OCI-LY3 (cell line): ENCODE results near the gene NNMT.

Experiments used
- H2AFZ ChIP-seq: fragments of 200-600, 300-600 bp; shearing (Covaris generic); 2 replicates; pipeline ENCODE4 v1.6.0; 2014; ENCODE audit warnings: antibody characterized with exemption, low read depth, low read length
- H3K27ac ChIP-seq: fragments of 200-600, 300-600 bp; sonication (generic); 2 replicates; pipeline ENCODE4 v1.5.1; 2014; ENCODE audit warnings: mild to moderate bottlenecking, low read length, moderate library complexity, mixed read lengths
- H3K27me3 ChIP-seq: fragments of 200-600, 300-600 bp; sonication (generic); 2 replicates; pipeline ENCODE4 v1.6.1; 2014; ENCODE audit warnings: low read depth, low read length, mixed read lengths
- H3K36me3 ChIP-seq: fragments of 200-600, 300-600 bp; sonication (generic); replicated peaks from 2 replicates; pipeline ENCODE3; 2014; ENCODE audit warnings: low read depth, low read length, mixed read lengths
- H3K4me1 ChIP-seq: fragments of 300-600, 200-600 bp; sonication (generic); 2 replicates; pipeline ENCODE4 v1.6.1; 2014; ENCODE audit warnings: low read length, mixed read lengths
- H3K4me2 ChIP-seq: fragments of 200-600, 300-600 bp; sonication (generic); 2 replicates; pipeline ENCODE4 v1.6.1; 2014; ENCODE audit warnings: low read length, mixed read lengths
- H3K4me3 ChIP-seq: fragments of 300-600, 200-600 bp; sonication (generic); 2 replicates; pipeline ENCODE4 v1.5.1; 2014; ENCODE audit warnings: antibody characterized with exemption, mild to moderate bottlenecking, low read length, moderate library complexity
- H3K79me2 ChIP-seq: fragments of 300-600, 200-600 bp; shearing (Covaris generic); 2 replicates; pipeline ENCODE4 v1.6.1; 2014; ENCODE audit warnings: mild to moderate bottlenecking, low read length, mixed read lengths
- H3K9ac ChIP-seq: fragments of 300-600, 200-600 bp; shearing (Covaris generic); 2 replicates; pipeline ENCODE4 v1.6.0; 2014; ENCODE audit warnings: mild to moderate bottlenecking, low read length, moderate library complexity
- H3K9me3 ChIP-seq: fragments of 200-600, 300-600 bp; shearing (Covaris generic); 2 replicates; pipeline ENCODE4 v1.6.1; 2014; ENCODE audit warnings: low read length, mixed read lengths; ENCODE audit not compliant: insufficient read depth
- H4K20me1 ChIP-seq: fragments of 200-600, 300-600 bp; sonication (generic); 2 replicates; pipeline ENCODE4 v1.6.1; 2016; ENCODE audit warnings: low read length, mixed read lengths; ENCODE audit not compliant: insufficient read depth
- EZH2phosphoT487 ChIP-seq: fragments of 200-600 bp; shearing (Covaris generic); IDR thresholded peaks from 2 replicates; pipeline ENCODE4 v1.6.1; 2018; ENCODE audit warnings: antibody characterized with exemption, mixed run types, low read depth
- TF ChIP-seq, protein P1 (sequence below): fragments of 200-600, 300-600 bp; sonication (generic); IDR thresholded peaks from 2 replicates; pipeline ENCODE4 v1.5.1; 2014; ENCODE audit warnings: antibody characterized with exemption, low read length, low read depth

The NNMT gene

DNA sequence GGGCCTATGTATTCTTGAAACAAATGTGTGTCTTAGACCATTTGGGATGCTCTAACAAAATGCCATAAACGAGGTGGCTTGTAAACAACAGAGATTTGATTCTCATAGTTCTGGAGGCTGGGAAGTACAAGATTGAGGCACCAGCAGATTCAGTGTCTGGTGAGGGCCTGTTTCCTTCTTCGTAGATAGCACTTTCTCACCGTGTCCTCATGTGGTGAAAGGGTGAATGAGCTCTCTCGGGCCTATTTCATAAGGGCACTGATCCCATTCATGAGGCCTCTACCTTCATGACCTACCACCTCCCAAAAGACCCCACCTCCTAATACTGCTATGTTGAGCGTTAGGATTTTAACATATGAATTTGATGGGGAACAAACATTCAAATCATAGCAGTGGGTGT is 6.4 kb upstream of the NNMT start:
- H3K4me1 ChIP-seq = no peaks in the 10 kb centered on the region
- no peak overlapping the region for H2AFZ ChIP-seq
- no peak overlapping the region for H3K4me3 ChIP-seq
- no peaks in the 10 kb centered on the region for H3K9me3 ChIP-seq
- H3K9ac ChIP-seq = no peak overlapping the region
- H3K27ac ChIP-seq = no peak overlapping the region
- H3K36me3 ChIP-seq = no peaks in the 10 kb centered on the region
- H3K27me3 ChIP-seq = peaks cover 32% of the 10 kb centered on the region
- H3K4me2 ChIP-seq = no peak overlapping the region
- TF ChIP-seq, protein P1, sequence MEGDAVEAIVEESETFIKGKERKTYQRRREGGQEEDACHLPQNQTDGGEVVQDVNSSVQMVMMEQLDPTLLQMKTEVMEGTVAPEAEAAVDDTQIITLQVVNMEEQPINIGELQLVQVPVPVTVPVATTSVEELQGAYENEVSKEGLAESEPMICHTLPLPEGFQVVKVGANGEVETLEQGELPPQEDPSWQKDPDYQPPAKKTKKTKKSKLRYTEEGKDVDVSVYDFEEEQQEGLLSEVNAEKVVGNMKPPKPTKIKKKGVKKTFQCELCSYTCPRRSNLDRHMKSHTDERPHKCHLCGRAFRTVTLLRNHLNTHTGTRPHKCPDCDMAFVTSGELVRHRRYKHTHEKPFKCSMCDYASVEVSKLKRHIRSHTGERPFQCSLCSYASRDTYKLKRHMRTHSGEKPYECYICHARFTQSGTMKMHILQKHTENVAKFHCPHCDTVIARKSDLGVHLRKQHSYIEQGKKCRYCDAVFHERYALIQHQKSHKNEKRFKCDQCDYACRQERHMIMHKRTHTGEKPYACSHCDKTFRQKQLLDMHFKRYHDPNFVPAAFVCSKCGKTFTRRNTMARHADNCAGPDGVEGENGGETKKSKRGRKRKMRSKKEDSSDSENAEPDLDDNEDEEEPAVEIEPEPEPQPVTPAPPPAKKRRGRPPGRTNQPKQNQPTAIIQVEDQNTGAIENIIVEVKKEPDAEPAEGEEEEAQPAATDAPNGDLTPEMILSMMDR = no peak
- TF ChIP-seq EZH2phosphoT487 = no peak
- no peaks in the 10 kb centered on the region for H4K20me1 ChIP-seq
- no peaks in the 10 kb centered on the region for H3K79me2 ChIP-seq

DNA sequence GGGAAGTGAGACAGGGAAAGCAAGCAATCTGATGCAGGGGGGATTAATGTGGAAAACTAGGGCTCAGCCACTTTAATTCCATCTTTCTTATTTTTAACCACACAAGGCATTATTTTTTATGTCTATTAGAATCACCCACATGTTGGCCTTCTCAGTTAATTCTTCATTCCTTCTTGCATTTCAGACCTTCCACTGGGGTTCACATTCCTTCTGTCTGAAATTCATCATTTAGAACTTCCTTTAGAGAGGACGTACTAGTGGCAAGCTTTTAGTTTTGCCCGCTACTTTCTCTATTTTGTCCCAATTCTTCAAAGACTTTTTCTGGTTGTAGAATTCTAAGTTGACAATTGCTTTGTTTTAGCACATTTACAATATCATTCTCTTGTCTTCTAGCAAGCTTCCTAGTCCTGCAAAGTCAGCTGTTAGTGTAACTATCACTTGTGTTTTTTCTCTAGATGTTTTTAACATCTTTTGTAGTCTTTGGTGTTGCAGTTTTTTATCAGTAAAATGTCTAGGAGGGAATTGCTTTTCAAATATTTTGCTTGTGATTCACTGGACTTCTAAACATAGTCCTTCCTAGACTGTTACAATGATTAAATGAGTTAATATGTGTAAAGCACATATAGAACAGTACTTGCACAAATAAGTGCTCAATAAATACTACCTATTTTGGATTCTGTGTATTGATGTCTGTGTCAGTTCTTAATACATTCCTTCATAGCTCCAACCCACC is 5.5 kb upstream of the NNMT start:
- Histone ChIP-seq H3K27me3 (peaks cover 36% of the 10 kb centered on the region), H3K4me1 (no peaks in the 10 kb centered on the region), H3K9me3 (no peaks in the 10 kb centered on the region), H3K4me2 (no peak overlapping the region), H3K27ac (no peak overlapping the region), H3K4me3 (no peak overlapping the region), H3K36me3 (no peaks in the 10 kb centered on the region), H3K9ac (no peak overlapping the region), H4K20me1 (no peaks in the 10 kb centered on the region), H3K79me2 (no peaks in the 10 kb centered on the region), H2AFZ (no peak overlapping the region)
- TF ChIP-seq, protein P1 = no peak
- TF ChIP-seq EZH2phosphoT487 = no peak

DNA sequence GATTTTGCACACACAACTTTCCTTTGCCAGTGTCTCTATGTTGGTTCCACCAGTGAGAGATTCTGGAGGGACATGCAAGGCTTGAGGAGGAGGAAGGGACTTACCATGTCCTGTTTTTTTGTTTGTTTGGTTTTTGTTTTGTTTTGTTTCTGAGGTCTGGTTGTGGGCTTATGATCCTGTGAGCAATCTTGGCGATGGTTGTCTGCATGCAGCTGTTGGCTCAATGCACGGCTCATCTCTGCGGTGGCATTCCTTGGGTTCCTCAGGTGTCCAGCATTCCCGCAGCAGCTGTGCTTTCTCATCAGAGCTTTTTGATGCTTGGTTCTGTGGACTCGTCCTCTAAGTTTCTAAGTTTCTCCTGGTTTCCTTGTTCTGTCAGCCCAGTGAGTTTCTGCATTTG is 4.8 kb upstream of the NNMT start:
- no peak overlapping the region for H3K27ac ChIP-seq
- H3K79me2 ChIP-seq = no peaks in the 10 kb centered on the region
- H3K9me3 ChIP-seq = no peaks in the 10 kb centered on the region
- H3K9ac ChIP-seq = no peak overlapping the region
- no peak overlapping the region for H3K4me2 ChIP-seq
- H3K4me3 ChIP-seq = no peak overlapping the region
- no peaks in the 10 kb centered on the region for H4K20me1 ChIP-seq
- no peaks in the 10 kb centered on the region for H3K36me3 ChIP-seq
- H3K27me3 ChIP-seq = peaks cover 36% of the 10 kb centered on the region
- TF ChIP-seq, protein P1 = no peak
- no peaks in the 10 kb centered on the region for H3K4me1 ChIP-seq
- H2AFZ ChIP-seq = no peak overlapping the region

DNA sequence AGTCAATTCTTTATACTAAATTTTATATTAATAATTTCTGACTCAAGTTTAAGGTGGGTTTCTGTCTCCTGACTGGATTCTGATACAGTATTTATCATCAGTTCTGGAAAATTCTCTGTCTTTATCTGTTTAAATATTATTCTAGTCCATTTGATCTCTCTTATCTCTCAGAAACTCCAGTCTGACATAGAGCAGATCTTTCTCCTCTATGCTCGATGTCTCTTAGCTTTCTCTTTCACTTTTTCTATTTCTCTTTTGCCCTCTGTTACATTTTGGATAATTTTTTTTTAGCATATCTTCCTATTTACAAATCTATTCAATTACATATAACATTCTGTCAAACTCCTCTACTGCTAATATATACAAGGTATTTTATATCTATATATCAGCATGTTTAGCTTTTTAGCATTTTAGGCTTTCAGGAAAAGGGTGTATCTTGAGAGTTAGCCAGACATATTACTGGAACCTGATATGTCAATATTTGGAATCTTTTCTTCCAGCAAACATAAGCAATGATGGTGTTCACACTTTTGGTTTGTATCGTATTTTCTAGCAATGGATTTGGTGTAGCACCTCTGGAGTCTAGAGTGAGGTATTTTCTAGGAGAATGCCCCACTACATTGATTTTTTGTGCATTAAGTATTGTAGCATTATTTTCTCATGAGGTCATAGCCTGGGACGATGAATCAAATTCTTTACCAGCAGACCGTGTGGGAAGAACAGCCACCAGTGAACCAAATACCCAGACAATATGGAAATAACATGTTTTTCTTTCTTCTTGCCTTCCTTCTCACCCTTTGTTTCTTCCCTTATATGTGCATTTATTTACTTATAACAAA is 4.1 kb upstream of the NNMT start:
- Histone ChIP-seq H3K36me3 (no peaks in the 10 kb centered on the region), H3K27ac (no peak overlapping the region), H3K4me2 (no peak overlapping the region), H3K27me3 (peaks cover 36% of the 10 kb centered on the region), H3K4me3 (no peak overlapping the region), H3K9ac (no peak overlapping the region), H4K20me1 (no peaks in the 10 kb centered on the region), H3K9me3 (no peaks in the 10 kb centered on the region), H3K79me2 (no peaks in the 10 kb centered on the region), H3K4me1 (no peaks in the 10 kb centered on the region), H2AFZ (no peak overlapping the region)
- no peak for TF ChIP-seq EZH2phosphoT487
- TF ChIP-seq, protein P1 = no peak
